ENCODE data around the gene FZD4. TPM values are rescaled to one million over a fixed set of nuclear protein-coding genes. Genes with fewer than 3 reads are reported as not detected.

Gene FZD4
- total and polyA plus RNA-seq, 10 of the 15 experiments (the other 5 are each of a cell fraction or from before 2014, with no cell fraction given): under 0.01 to 0.13 (median 0.01) TPM; not detected in 6

DNA sequence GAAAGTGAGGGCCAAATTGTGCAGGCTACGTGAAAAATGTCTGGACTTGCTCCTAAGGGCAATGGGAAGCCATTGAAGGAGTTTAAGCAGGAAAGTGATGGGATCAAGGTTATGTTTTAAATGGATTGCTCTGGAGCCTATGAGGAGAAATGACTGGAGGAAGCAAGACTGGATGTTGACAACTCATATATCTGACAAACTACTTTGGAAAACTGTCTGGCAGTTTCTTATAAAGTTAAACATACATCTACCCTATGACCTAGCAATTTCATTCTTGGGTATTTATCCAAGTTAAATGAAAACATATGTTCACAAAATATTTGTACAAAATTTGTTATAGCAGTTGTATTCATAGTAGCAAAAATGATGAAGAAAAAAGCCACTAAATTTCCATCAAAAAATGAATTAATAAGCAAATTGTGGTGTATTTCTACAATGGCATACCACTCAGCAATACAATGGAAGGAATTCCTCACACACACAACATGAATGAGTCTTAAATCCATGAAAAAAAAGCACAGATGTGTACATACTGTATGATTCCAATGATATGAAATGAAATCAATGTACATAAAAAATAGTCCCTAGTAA lies 24.1 kb downstream of the FZD4 start (continued):
- TF ChIP-seq HDAC6 (IDR thresholded peaks at IDR 0.05; ENCODE audit: unreplicated experiment): no peak

- Histone ChIP-seq H2AFZ (ENCODE audit: control insufficient read depth, low read depth, low read length) (no peak overlapping the region), H3K4me2 (ENCODE audit: control insufficient read depth, insufficient read depth) (no peak overlapping the region), H3K36me3 (ENCODE audit: control insufficient read depth in 2 of 2, insufficient read depth in 2 of 2, low read length in 1 of 2) (no peaks in the 10 kb centered on the region), H3K27ac (ENCODE audit: control insufficient read depth, insufficient read depth) (no peak overlapping the region), H3K27me3 (replicated peaks in 1 of 2; ENCODE audit: control insufficient read depth in 2 of 2, insufficient read depth in 2 of 2, low read length in 1 of 2) (peaks cover 2% of the 10 kb centered on the region in 2 experiments; a peak in 2 of 4 replicates), H4K20me1 (ENCODE audit: control insufficient read depth, insufficient read depth) (no peaks in the 10 kb centered on the region), H3K79me2 (ENCODE audit: control insufficient read depth, insufficient read depth, low read length) (no peaks in the 10 kb centered on the region), H3K4me1 (ENCODE audit: control insufficient read depth, insufficient read depth, low read length) (no peaks in the 10 kb centered on the region), H3K9me3 (replicated peaks; ENCODE audit: control insufficient read depth, insufficient read depth, low read length) (no peaks in the 10 kb centered on the region), H3K4me3 (no peak overlapping the region), H3K9ac (ENCODE audit: control insufficient read depth, insufficient read depth, low read length) (no peak overlapping the region)
- RAD21 ChIA-PET (ENCODE audit: unreplicated experiment): interaction anchor here (1.5 kb wide), 1 partner anchor 12 kb away, joined by 3 read pairs; no protein-coding TSS in a partner anchor
- POLR2A ChIA-PET: no interaction called here
- in situ Hi-C loops (cut with MboI) (no loop called here), intact Hi-C loops (cut with micrococcal nuclease; ENCODE audit: unreplicated experiment) (no loop called here)
- BruUV-seq (replicated peaks): no TSS peak
- TF ChIP-seq ASH2L (IDR thresholded peaks at IDR 0.05; ENCODE audit: borderline replicate concordance, low read depth): no peak
- no peak for TF ChIP-seq NRF1 (conservative IDR thresholded peaks at IDR 0.05; ENCODE audit: low read depth, low read length)
- TF ChIP-seq ZBTB4 (CRISPR knock-in tag; IDR thresholded peaks at IDR 0.05): no peak
- no peak for TF ChIP-seq FOS (IDR thresholded peaks at IDR 0.05; ENCODE audit: borderline replicate concordance, extremely low read depth, insufficient read length)
- TF ChIP-seq MTA2 (IDR thresholded peaks at IDR 0.05; ENCODE audit: low read depth): no peak
- no peak for TF ChIP-seq CBX5 (IDR thresholded peaks at IDR 0.05; ENCODE audit: low read depth)
- no peak for TF ChIP-seq TBL1XR1 (IDR thresholded peaks at IDR 0.05; ENCODE audit: low read depth, low read length)
- TF ChIP-seq, protein P1, sequence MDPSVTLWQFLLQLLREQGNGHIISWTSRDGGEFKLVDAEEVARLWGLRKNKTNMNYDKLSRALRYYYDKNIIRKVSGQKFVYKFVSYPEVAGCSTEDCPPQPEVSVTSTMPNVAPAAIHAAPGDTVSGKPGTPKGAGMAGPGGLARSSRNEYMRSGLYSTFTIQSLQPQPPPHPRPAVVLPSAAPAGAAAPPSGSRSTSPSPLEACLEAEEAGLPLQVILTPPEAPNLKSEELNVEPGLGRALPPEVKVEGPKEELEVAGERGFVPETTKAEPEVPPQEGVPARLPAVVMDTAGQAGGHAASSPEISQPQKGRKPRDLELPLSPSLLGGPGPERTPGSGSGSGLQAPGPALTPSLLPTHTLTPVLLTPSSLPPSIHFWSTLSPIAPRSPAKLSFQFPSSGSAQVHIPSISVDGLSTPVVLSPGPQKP (IDR thresholded peaks at IDR 0.05; ENCODE audit: low read depth, low read length): no peak
- no peak for TF ChIP-seq POLR2AphosphoS2 (IDR thresholded peaks at IDR 0.05; ENCODE audit: low read depth, low read length)
- TF ChIP-seq TCF3 (IDR thresholded peaks at IDR 0.05; ENCODE audit: borderline replicate concordance, insufficient read depth, low read depth, low read length): no peak
- TF ChIP-seq ZNF384 (IDR thresholded peaks at IDR 0.05; ENCODE audit: borderline replicate concordance, low read depth, low read length): no peak
- no peak for TF ChIP-seq RAD51 (IDR thresholded peaks at IDR 0.05)
- TF ChIP-seq MEF2A (IDR thresholded peaks at IDR 0.05; ENCODE audit: insufficient read depth, low read depth, low read length): no peak
- no peak for TF ChIP-seq ZSCAN29 (IDR thresholded peaks at IDR 0.05)
- TF ChIP-seq MTA3 (IDR thresholded peaks at IDR 0.05; ENCODE audit: borderline replicate concordance, low read length): no peak
- TF ChIP-seq KAT2A (conservative IDR thresholded peaks at IDR 0.05; ENCODE audit: control insufficient read depth, low read depth, low read length): no peak
- TF ChIP-seq ATF3 (IDR thresholded peaks at IDR 0.05; ENCODE audit: borderline replicate concordance, extremely low read depth, low read depth, low read length): no peak
- CTCF ChIA-PET: interaction anchor here (0.6 to 1.8 kb wide), 5 partner anchors 11 to 494 kb away, joined by 3 to 7 read pairs (median 5); no protein-coding TSS in a partner anchor
- FAIRE-seq (no peak), DNase-seq (ENCODE audit: low read depth, low spot score) (no peak), ATAC-seq (no peak)
- WGBS (ENCODE audit: insufficient coverage, insufficient replicate concordance, low lambda C conversion rate, missing lambda C conversion rate): 34% methylated on average over 3 of the region's 3 CpGs
- SMC1A ChIA-PET (ENCODE audit: uncharacterized antibody, unreplicated experiment): interaction anchor here (1.0 kb wide), 1 partner anchor 13 kb away, joined by 6 read pairs; no protein-coding TSS in a partner anchor
These were observed 28.2 kb downstream of the FZD4 start for GRCh38 chr11:86926975-86927374.

Data from GM12878 (cell line).